Measurements from ENCODE around the gene CNGB1. TPM values are rescaled to one million over a fixed set of nuclear protein-coding genes. Genes with fewer than 3 reads are reported as not detected.
"Not testable (repeated sequence)": the region's sequence is repeated elsewhere in the genome, so short reads cannot be mapped to it uniquely, and the experiment has no call there.

CNGB1 gene
- total RNA-seq, result not detected in 2 replicates

GRCh38 chr16:57970970-57971369, at the start of gene CNGB1:
Gene CNGB1, minus strand, starts transcription at chr16:57971128. Its CDS starts 3,842 bp downstream, at chr16:57967286.
- intact Hi-C loops (cut with micrococcal nuclease), result no loop called here
- no peaks in the 10 kb centered on the region for H3K27me3 Mint-ChIP-seq (ENCODE audit: low read depth)

GRCh38 chr16:58019866-58020538, 49.1 kb upstream of the CNGB1 start:
- no peaks in the 10 kb centered on the region for H3K36me3 Mint-ChIP-seq (ENCODE audit: low read depth)
- H3K9me3 Mint-ChIP-seq, result no peaks in the 10 kb centered on the region
- peaks cover 10% of the 10 kb centered on the region for H3K27me3 Mint-ChIP-seq (ENCODE audit: low read depth)
- H3K4me1 Mint-ChIP-seq (ENCODE audit: low read depth), result peaks cover 10% of the 10 kb centered on the region
- no peak overlapping the region for H3K4me3 Mint-ChIP-seq (ENCODE audit: low read depth)
- H3K27ac Mint-ChIP-seq, result no peak overlapping the region
- DNase-seq (ENCODE audit: low spot score), result no peak
- intact Hi-C loops (cut with micrococcal nuclease), result loop anchor here (1.0 to 10.0 kb wide), 3 partner anchors 107 to 285 kb away; partner anchors contain the start of gene CSNK2A2

More at GRCh38 chr16:57970970-57971369, at the start of gene CNGB1:
- no peak within 1 kb of the TSS for H3K4me3 Mint-ChIP-seq (ENCODE audit: low read depth)
- DNase-seq (ENCODE audit: low spot score), result no peak
- no peaks in the 10 kb centered on the region for H3K36me3 Mint-ChIP-seq (ENCODE audit: low read depth)
- no peaks in the 10 kb centered on the region for H3K9me3 Mint-ChIP-seq
- H3K4me1 Mint-ChIP-seq (ENCODE audit: low read depth), result no peaks in the 10 kb centered on the region
- H3K27ac Mint-ChIP-seq, result no peak within 1 kb of the TSS

- Mint-ChIP-seq H3K4me1 (ENCODE audit: low read depth) (peaks cover 6% of the 10 kb centered on the region), H3K9me3 (no peaks in the 10 kb centered on the region), H3K36me3 (ENCODE audit: low read depth) (no peaks in the 10 kb centered on the region), H3K4me3 (ENCODE audit: low read depth) (no peak overlapping the region), H3K27me3 (ENCODE audit: low read depth) (peaks cover 3% of the 10 kb centered on the region), H3K27ac (no peak overlapping the region)
- intact Hi-C loops (cut with micrococcal nuclease), result no loop called here
- no peak for DNase-seq (ENCODE audit: low spot score)
These were observed 47.9 kb upstream of the CNGB1 start for GRCh38 chr16:58018803-58019202.

- DNase-seq (ENCODE audit: low spot score), result no peak
- Mint-ChIP-seq H3K4me3 (ENCODE audit: low read depth) (no peak overlapping the region), H3K27ac (no peak overlapping the region), H3K4me1 (ENCODE audit: low read depth) (peaks cover 4% of the 10 kb centered on the region), H3K36me3 (ENCODE audit: low read depth) (no peaks in the 10 kb centered on the region), H3K9me3 (no peaks in the 10 kb centered on the region), H3K27me3 (ENCODE audit: low read depth) (no peaks in the 10 kb centered on the region)
- intact Hi-C loops (cut with micrococcal nuclease), result no loop called here
These were observed 46.0 kb upstream of the CNGB1 start for GRCh38 chr16:58016840-58017446.

GRCh38 chr16:58013201-58013956, 42.5 kb upstream of the CNGB1 start:
- no peaks in the 10 kb centered on the region for H3K4me1 Mint-ChIP-seq (ENCODE audit: low read depth)
- H3K4me3 Mint-ChIP-seq (ENCODE audit: low read depth), result no peak overlapping the region
- peaks cover 17% of the 10 kb centered on the region for H3K36me3 Mint-ChIP-seq (ENCODE audit: low read depth)
- DNase-seq (ENCODE audit: low spot score), result no peak
- intact Hi-C loops (cut with micrococcal nuclease), result no loop called here
- H3K27me3 Mint-ChIP-seq (ENCODE audit: low read depth), result no peaks in the 10 kb centered on the region
- no peaks in the 10 kb centered on the region for H3K9me3 Mint-ChIP-seq
- H3K27ac Mint-ChIP-seq, result no peak overlapping the region

GRCh38 chr16:58012481-58012880, 41.6 kb upstream of the CNGB1 start:
- Mint-ChIP-seq H3K9me3 (no peaks in the 10 kb centered on the region), H3K4me3 (ENCODE audit: low read depth) (no peak overlapping the region)
- DNase-seq (ENCODE audit: low spot score), result no peak

GRCh38 chr16:58011652-58012051, 40.7 kb upstream of the CNGB1 start:
- Mint-ChIP-seq H3K27me3 (ENCODE audit: low read depth) (no peaks in the 10 kb centered on the region), H3K9me3 (peaks cover 5% of the 10 kb centered on the region), H3K36me3 (ENCODE audit: low read depth) (peaks cover 24% of the 10 kb centered on the region), H3K4me1 (ENCODE audit: low read depth) (no peaks in the 10 kb centered on the region), H3K27ac (no peak overlapping the region), H3K4me3 (ENCODE audit: low read depth) (no peak overlapping the region)
- DNase-seq (ENCODE audit: low spot score), result no peak
- intact Hi-C loops (cut with micrococcal nuclease), result no loop called here

More at GRCh38 chr16:58012481-58012880, 41.6 kb upstream of the CNGB1 start:
- Mint-ChIP-seq H3K27me3 (ENCODE audit: low read depth) (no peaks in the 10 kb centered on the region), H3K4me1 (ENCODE audit: low read depth) (no peaks in the 10 kb centered on the region), H3K27ac (no peak overlapping the region), H3K36me3 (ENCODE audit: low read depth) (peaks cover 17% of the 10 kb centered on the region)
- intact Hi-C loops (cut with micrococcal nuclease), result no loop called here

GRCh38 chr16:58010886-58011285, 40.0 kb upstream of the CNGB1 start:
- Mint-ChIP-seq H3K36me3 (ENCODE audit: low read depth) (peaks cover 30% of the 10 kb centered on the region), H3K27me3 (ENCODE audit: low read depth) (no peaks in the 10 kb centered on the region), H3K9me3 (peaks cover 7% of the 10 kb centered on the region), H3K4me1 (ENCODE audit: low read depth) (no peaks in the 10 kb centered on the region), H3K27ac (no peak overlapping the region), H3K4me3 (ENCODE audit: low read depth) (no peak overlapping the region)
- intact Hi-C loops (cut with micrococcal nuclease), result no loop called here
- DNase-seq (ENCODE audit: low spot score), result no peak

- no peak for DNase-seq (ENCODE audit: low spot score)
- peaks cover 7% of the 10 kb centered on the region for H3K9me3 Mint-ChIP-seq
- intact Hi-C loops (cut with micrococcal nuclease), result no loop called here
- H3K36me3 Mint-ChIP-seq (ENCODE audit: low read depth), result peaks cover 33% of the 10 kb centered on the region
- H3K4me3 Mint-ChIP-seq (ENCODE audit: low read depth), result no peak overlapping the region
- no peak overlapping the region for H3K27ac Mint-ChIP-seq
- peaks cover under 1% of the 10 kb centered on the region for H3K4me1 Mint-ChIP-seq (ENCODE audit: low read depth)
- H3K27me3 Mint-ChIP-seq (ENCODE audit: low read depth), result no peaks in the 10 kb centered on the region
These were observed 39.0 kb upstream of the CNGB1 start for GRCh38 chr16:58009856-58010416.

GRCh38 chr16:58004736-58005135, 33.8 kb upstream of the CNGB1 start:
- H3K9me3 Mint-ChIP-seq; DNase-seq (ENCODE audit: low spot score); H3K4me3 Mint-ChIP-seq (ENCODE audit: low read depth); H3K27me3 Mint-ChIP-seq (ENCODE audit: low read depth); H3K27ac Mint-ChIP-seq: not testable (repeated sequence)
- peaks cover 21% of the 10 kb centered on the region for H3K4me1 Mint-ChIP-seq (ENCODE audit: low read depth)
- H3K36me3 Mint-ChIP-seq (ENCODE audit: low read depth), result peaks cover 29% of the 10 kb centered on the region
- intact Hi-C loops (cut with micrococcal nuclease), result loop anchor here (5.0 kb wide), 1 partner anchor 247 kb away; no protein-coding TSS in a partner anchor

- no peak for DNase-seq (ENCODE audit: low spot score)
- Mint-ChIP-seq H3K36me3 (ENCODE audit: low read depth) (peaks cover 33% of the 10 kb centered on the region), H3K9me3 (peaks cover 7% of the 10 kb centered on the region), H3K4me1 (ENCODE audit: low read depth) (peaks cover 34% of the 10 kb centered on the region), H3K27ac (no peak overlapping the region), H3K4me3 (ENCODE audit: low read depth) (no peak overlapping the region), H3K27me3 (ENCODE audit: low read depth) (no peaks in the 10 kb centered on the region)
- intact Hi-C loops (cut with micrococcal nuclease), result loop anchor here (5.0 kb wide), 1 partner anchor 246 kb away; no protein-coding TSS in a partner anchor
These were observed 32.0 kb upstream of the CNGB1 start for GRCh38 chr16:58002936-58003335.

GRCh38 chr16:58002416-58002800, 31.5 kb upstream of the CNGB1 start:
- intact Hi-C loops (cut with micrococcal nuclease), result loop anchor here (5.0 kb wide), 1 partner anchor 245 kb away; no protein-coding TSS in a partner anchor
- Mint-ChIP-seq H3K27ac (no peak overlapping the region), H3K4me1 (ENCODE audit: low read depth) (peaks cover 35% of the 10 kb centered on the region), H3K9me3 (peaks cover 7% of the 10 kb centered on the region), H3K36me3 (ENCODE audit: low read depth) (peaks cover 35% of the 10 kb centered on the region), H3K27me3 (ENCODE audit: low read depth) (no peaks in the 10 kb centered on the region), H3K4me3 (ENCODE audit: low read depth) (peak overlapping the region; percentile 47)
- DNase-seq (ENCODE audit: low spot score), result no peak

All from activated T-helper 2 cell treated with anti-CD3 and anti-CD28 coated beads, Interferon-gamma antibody, Interleukin-2, Interleukin-4, amounts not matched to agents 10 μg/mL and 5 μg/mL and 100 μg/mL, durations not matched to agents 14 hours and 24 hours and 36 hours (primary cell).